GM23248 (cell line): Measurements from ENCODE around the gene ACER3.

Source experiments
- EZH2 ChIP-seq: fragments of 200-600 bp; sonication (generic); IDR thresholded peaks from 2 replicates; pipeline ENCODE4 v1.6.1; 2018; ENCODE audit warnings: antibody characterized with exemption, mild to moderate bottlenecking; ENCODE audit not compliant: insufficient read depth, poor library complexity, severe bottlenecking
- EZH2phosphoT487 ChIP-seq: fragments of 200-600 bp; sonication (generic); IDR thresholded peaks from 2 replicates; pipeline ENCODE4 v1.6.1; 2018; ENCODE audit warnings: antibody characterized with exemption, moderate library complexity, mild to moderate bottlenecking, low read depth; ENCODE audit not compliant: insufficient read depth

DNA sequence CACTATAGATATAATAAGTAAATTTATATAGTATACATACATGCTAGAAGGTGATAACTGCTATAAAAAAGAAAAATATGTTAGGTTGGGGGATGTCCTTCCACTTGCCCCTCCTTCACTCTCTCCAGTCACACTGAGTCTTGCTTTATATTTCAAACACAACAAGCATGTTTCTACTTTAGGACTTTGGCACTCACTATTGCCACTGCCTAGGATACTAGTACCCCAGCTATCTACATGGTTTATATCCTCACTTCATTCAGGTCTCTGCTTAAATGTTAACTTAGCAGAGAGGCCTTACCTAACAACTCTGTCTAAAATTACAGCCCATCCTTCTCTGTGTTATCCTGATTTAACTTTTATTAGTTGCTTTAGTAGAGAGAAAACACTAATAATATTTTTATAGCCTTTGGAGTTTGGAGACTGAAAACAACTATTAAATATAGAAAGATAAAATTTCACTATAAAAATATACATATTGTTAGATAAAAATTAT is 134.4 kb downstream of the ACER3 start:
- TF ChIP-seq EZH2phosphoT487 (no peak), EZH2 (no peak)
